Astrocyte of the spinal cord (primary cell): ENCODE results near the gene SFMBT1.
"Not testable (repeated sequence)": the region's sequence is repeated elsewhere in the genome, so short reads cannot be mapped to it uniquely, and the experiment has no call there.

Experiments used
- DNase-seq: peaks from one replicate; pipeline ENCODE4 v3.0.0; 2011; ENCODE audit warnings: low read depth, low spot score
- H3K4me3 ChIP-seq: 2 replicates; pipeline ENCODE4 v1.5.1; 2011; ENCODE audit warnings: low read depth, mild to moderate bottlenecking, low read length, moderate library complexity
- CTCF ChIP-seq: IDR thresholded peaks from 2 replicates; pipeline ENCODE4 v1.5.1; 2012; ENCODE audit warnings: low read depth, mild to moderate bottlenecking, low read length, inconsistent platforms
- in situ Hi-C: cut with HindIII; loops from 2 replicates; pipeline ENCODE4 v1.10.0; 2017; ENCODE audit warnings: low sequenced_read_pairs

Gene SFMBT1

GRCh38 chr3:53067567-53067966 is 21.7 kb upstream of the SFMBT1 start:
- no peak for TF ChIP-seq CTCF
- H3K4me3 ChIP-seq = no peak overlapping the region
- in situ Hi-C loops = no loop called here
- DNase-seq = no peak

- no peak for TF ChIP-seq CTCF
- no peak for DNase-seq
- in situ Hi-C loops = no loop called here
- no peak overlapping the region for H3K4me3 ChIP-seq
Observed at GRCh38 chr3:53065841-53066480, 20.1 kb upstream of the SFMBT1 start.

GRCh38 chr3:53062905-53063304 is 17.0 kb upstream of the SFMBT1 start:
- in situ Hi-C loops = no loop called here
- TF ChIP-seq CTCF = no peak
- DNase-seq = no peak
- H3K4me3 ChIP-seq = no peak overlapping the region

- no peak overlapping the region for H3K4me3 ChIP-seq
- TF ChIP-seq CTCF = peak; percentile 31
- in situ Hi-C loops = no loop called here
- DNase-seq = no peak
Observed at GRCh38 chr3:53056442-53056841, 10.6 kb upstream of the SFMBT1 start.

GRCh38 chr3:53054233-53054632 is 8.4 kb upstream of the SFMBT1 start:
- DNase-seq, in situ Hi-C loops, H3K4me3 ChIP-seq: not testable (repeated sequence)

- TF ChIP-seq CTCF = no peak
- no peak for DNase-seq
- H3K4me3 ChIP-seq = no peak overlapping the region
- in situ Hi-C loops = no loop called here
Observed at GRCh38 chr3:53051929-53052328, 6.1 kb upstream of the SFMBT1 start.

- no peak overlapping the region for H3K4me3 ChIP-seq
- no peak for DNase-seq
- in situ Hi-C loops = no loop called here
Observed at GRCh38 chr3:53049987-53050386, 4.1 kb upstream of the SFMBT1 start.

More at GRCh38 chr3:53049987-53050386, 4.1 kb upstream of the SFMBT1 start:
- no peak for TF ChIP-seq CTCF
